Measurements from ENCODE around the gene EP300. TPM values are rescaled to one million over a fixed set of nuclear protein-coding genes. Genes with fewer than 3 reads are reported as not detected.

Gene EP300
- total RNA-seq, 6 experiments from 2014 or later = 28.4 to 41.1 (median 33.1) TPM

GRCh38 chr22:41198027-41198580, 105.7 kb downstream of the EP300 start:
- peak overlapping the region; percentile 54 for H3K27ac Mint-ChIP-seq
- TF ChIP-seq CTCF (IDR thresholded peaks at IDR 0.05) = no peak; the same call in 1 of the 2 replicates
- H3K27me3 Mint-ChIP-seq (ENCODE audit: insufficient read depth) = peaks cover 2% of the 10 kb centered on the region
- no peaks in the 10 kb centered on the region for H3K36me3 Mint-ChIP-seq (ENCODE audit: low read depth)
- H3K9me3 Mint-ChIP-seq = no peaks in the 10 kb centered on the region
- peaks cover 10% of the 10 kb centered on the region for H3K4me1 Mint-ChIP-seq (ENCODE audit: low read depth)
- peak; percentile 28 for DNase-seq
- H3K4me3 Mint-ChIP-seq = peak overlapping the region; percentile 85

GRCh38 chr22:41201141-41201540, 108.7 kb downstream of the EP300 start:
- no peak for TF ChIP-seq CTCF (IDR thresholded peaks at IDR 0.05)
- Mint-ChIP-seq H3K27ac (no peak overlapping the region), H3K4me3 (no peak overlapping the region), H3K36me3 (ENCODE audit: low read depth) (0 out of 2 replicates have a peak, but pooled peaks cover 5% of the 10 kb centered on the region), H3K4me1 (ENCODE audit: low read depth) (peaks cover 14% of the 10 kb centered on the region), H3K9me3 (no peaks in the 10 kb centered on the region), H3K27me3 (ENCODE audit: insufficient read depth) (peaks cover 3% of the 10 kb centered on the region)
- DNase-seq = no peak

- peaks cover 9% of the 10 kb centered on the region for H3K4me1 Mint-ChIP-seq (ENCODE audit: low read depth)
- H3K27ac Mint-ChIP-seq = no peak overlapping the region
- no peaks in the 10 kb centered on the region for H3K9me3 Mint-ChIP-seq
- TF ChIP-seq CTCF (IDR thresholded peaks at IDR 0.05) = no peak
- no peak overlapping the region for H3K4me3 Mint-ChIP-seq
- H3K36me3 Mint-ChIP-seq (ENCODE audit: low read depth) = 0 out of 2 replicates have a peak, but pooled peaks cover 5% of the 10 kb centered on the region
- H3K27me3 Mint-ChIP-seq (ENCODE audit: insufficient read depth) = peaks cover 2% of the 10 kb centered on the region
- no peak for DNase-seq
Observed at GRCh38 chr22:41203118-41203517, 110.7 kb downstream of the EP300 start.

GRCh38 chr22:41204066-41204465, 111.7 kb downstream of the EP300 start:
- Mint-ChIP-seq H3K36me3 (ENCODE audit: low read depth) (peaks cover 9% of the 10 kb centered on the region; the same call in 1 of the 2 replicates), H3K27me3 (ENCODE audit: insufficient read depth) (peaks cover 2% of the 10 kb centered on the region), H3K4me3 (no peak overlapping the region), H3K27ac (no peak overlapping the region), H3K9me3 (no peaks in the 10 kb centered on the region), H3K4me1 (ENCODE audit: low read depth) (peaks cover 4% of the 10 kb centered on the region; the same call in 1 of the 2 replicates)
- no peak for TF ChIP-seq CTCF (IDR thresholded peaks at IDR 0.05)
- no peak for DNase-seq

- peak within 1 kb of the TSS; percentile 90 for H3K27ac Mint-ChIP-seq
- peak; percentile 96 for DNase-seq
- H3K9me3 Mint-ChIP-seq = no peaks in the 10 kb centered on the region
- no peak for TF ChIP-seq CTCF (IDR thresholded peaks at IDR 0.05)
- peaks cover 2% of the 10 kb centered on the region for H3K27me3 Mint-ChIP-seq (ENCODE audit: insufficient read depth)
- peak within 1 kb of the TSS; percentile 96 for H3K4me3 Mint-ChIP-seq
- peaks cover 4% of the 10 kb centered on the region; the same call in 1 of the 2 replicates for H3K4me1 Mint-ChIP-seq (ENCODE audit: low read depth)
- H3K36me3 Mint-ChIP-seq (ENCODE audit: low read depth) = peaks cover 14% of the 10 kb centered on the region
Observed at GRCh38 chr22:41204992-41205900, 112.9 kb downstream of the EP300 start, which contains the start of gene L3MBTL2. L3MBTL2 (plus strand) TSS chr22:41205312; CDS start chr22:41205363, 51 bp downstream.

All from HFFc6 (cell line).